GM12878 (cell line): ENCODE results near the gene MAPK8IP1. TPM values are rescaled to one million over a fixed set of nuclear protein-coding genes. Genes with fewer than 3 reads are reported as not detected.
A peak's percentile ranks its signal among the peaks of the same experiment; 100 is the strongest.

Source experiments
- ATAC-seq: fragments of 200-7000 bp; cut with Tn5 transposase; 3 replicates; pipeline ENCODE4 v1.9.1; 2020; ENCODE audit warnings: mild to moderate bottlenecking, moderate library complexity
- BruUV-seq: library from RNA; stranded (reverse); fragments of 400-500 nt; replicated peaks from 2 replicates; lab custom pipeline; 2021; lab: Mats Ljungman, UMichigan
- CTCF ChIA-PET: fragments of 300-600 bp; sonication (Branson Sonifier 250); formaldehyde crosslinking; extraction: SDS; loops from one replicate; lab custom pipeline; 2021; ENCODE audit warnings: inconsistent platforms; lab: Yijun Ruan, JAX
- POLR2A ChIA-PET: fragments of 350-600 bp; formaldehyde crosslinking; extraction: SDS; loops from one replicate; lab custom pipeline; 2021; ENCODE audit warnings: inconsistent platforms; lab: Charles Lee
- RAD21 ChIA-PET: fragments of 300-600 bp; sonication (Branson Sonifier 250); formaldehyde crosslinking; loops from one replicate; lab custom pipeline; 2023; ENCODE audit warnings: antibody characterized with exemption; ENCODE audit not compliant: unreplicated experiment; lab: Charles Lee
- SMC1A ChIA-PET: fragments of 300-600 bp; sonication (Branson Sonifier 250); formaldehyde crosslinking; loops from one replicate; lab custom pipeline; 2023; ENCODE audit not compliant: unreplicated experiment, uncharacterized antibody; lab: Charles Lee
- DNase-seq: peaks from one replicate; pipeline ENCODE4 v3.0.0-alpha.2; 2011; ENCODE audit warnings: low read depth, low spot score
- FAIRE-seq: peaks from 3 replicates; lab custom pipeline; 2011; peaks lifted over from hg19 to GRCh38; lab: Jason Lieb, UNC
- H2AFZ ChIP-seq: 2 replicates; pipeline ENCODE4 v1.6.0; 2011; ENCODE audit warnings: low read depth, low read length, control low read depth; ENCODE audit not compliant: control insufficient read depth
- H3K27ac ChIP-seq: 2 replicates; pipeline ENCODE4 v1.5.1; 2011; ENCODE audit warnings: control low read depth; ENCODE audit not compliant: control insufficient read depth, insufficient read depth
- H3K27me3 ChIP-seq, 2 experiments: replicated peaks in 1 of 2; 2 replicates each; pipeline versions ENCODE4 v1.6.0 to v1.6.1; 2011; ENCODE audit warnings: low read length in 1 of 2; ENCODE audit not compliant: control insufficient read depth in 2 of 2, insufficient read depth in 2 of 2
- H3K36me3 ChIP-seq, 2 experiments: 2 replicates each; pipeline ENCODE4 v1.5.1; 2011; ENCODE audit warnings: low read length in 1 of 2; ENCODE audit not compliant: control insufficient read depth in 2 of 2, insufficient read depth in 2 of 2
- H3K4me1 ChIP-seq: 2 replicates; pipeline ENCODE4 v1.6.1; 2011; ENCODE audit warnings: mild to moderate bottlenecking, low read length, moderate library complexity, mixed read lengths; ENCODE audit not compliant: control insufficient read depth, insufficient read depth
- H3K4me2 ChIP-seq: 2 replicates; pipeline ENCODE4 v1.6.0; 2011; ENCODE audit warnings: control low read depth; ENCODE audit not compliant: control insufficient read depth, insufficient read depth
- H3K4me3 ChIP-seq: fragments of 200-600 bp; sonication (generic); 2 replicates; pipeline ENCODE4 v1.5.1; 2016
- H3K79me2 ChIP-seq: 2 replicates; pipeline ENCODE4 v1.6.0; 2011; ENCODE audit warnings: low read length; ENCODE audit not compliant: control insufficient read depth, insufficient read depth
- H3K9ac ChIP-seq: 2 replicates; pipeline ENCODE4 v1.8.0; 2011; ENCODE audit warnings: low read length, control low read depth, mixed read lengths; ENCODE audit not compliant: control insufficient read depth, insufficient read depth
- H3K9me3 ChIP-seq: replicated peaks from 3 replicates; pipeline ENCODE4 v1.5.1; 2011; ENCODE audit warnings: mild to moderate bottlenecking, low read length; ENCODE audit not compliant: control insufficient read depth, insufficient read depth
- H4K20me1 ChIP-seq: 2 replicates; pipeline ENCODE4 v1.6.0; 2011; ENCODE audit not compliant: control insufficient read depth, insufficient read depth
- EP300 ChIP-seq, 2 experiments: fragments of 150-350 bp in 1 of 2; IDR thresholded peaks; 2 replicates each; pipeline ENCODE4 v1.6.1; 2011 to 2012; ENCODE audit warnings: low read depth in 2 of 2, low read length in 2 of 2, borderline replicate concordance in 1 of 2, improper control_type of control experiment in 1 of 2, inconsistent platforms in 1 of 2; ENCODE audit not compliant: control insufficient read depth in 1 of 2
- ETV6 ChIP-seq, 2 experiments: fragments of 450-650 bp in 1 of 2; IDR thresholded peaks in 1 of 2; conservative IDR thresholded peaks in 1 of 2; 2 replicates each; pipeline ENCODE4 v1.6.1; 2014; ENCODE audit warnings: antibody characterized with exemption in 1 of 2, borderline replicate concordance in 1 of 2, low read depth in 1 of 2, mild to moderate bottlenecking in 1 of 2, moderate library complexity in 1 of 2
- IKZF2 ChIP-seq, 2 experiments: fragments of 450-650 bp; IDR thresholded peaks; 2 replicates each; pipeline ENCODE4 v1.6.1; 2017; ENCODE audit warnings: mild to moderate bottlenecking in 2 of 2, moderate library complexity in 2 of 2
- MEF2B ChIP-seq: fragments of 450-650 bp; IDR thresholded peaks from 2 replicates; pipeline ENCODE4 v1.6.1; 2018; ENCODE audit warnings: mild to moderate bottlenecking, moderate library complexity; ENCODE audit not compliant: partially characterized antibody, poor library complexity, severe bottlenecking
- ZNF384 ChIP-seq: IDR thresholded peaks from 2 replicates; pipeline ENCODE4 v1.6.1; 2012; ENCODE audit warnings: low read depth, mild to moderate bottlenecking, low read length, improper control_type of control experiment, borderline replicate concordance
- WGBS: methylation state at CpG from one replicate; pipeline ENCODE4 v1.1.6; 2016; ENCODE audit warnings: low lambda C conversion rate; ENCODE audit not compliant: insufficient replicate concordance, insufficient coverage; ENCODE audit errors: missing lambda C conversion rate; 5-methylcytosine and 5-hydroxymethylcytosine counted together
- in situ Hi-C: fragments of 300-500 bp; cut with MboI; formaldehyde crosslinking; loops from 9 replicates; pipeline ENCODE4 v1.14.3; 2018; ENCODE audit warnings: mixed read lengths
- intact Hi-C: fragments of 100-400 bp; cut with micrococcal nuclease; formaldehyde crosslinking; loops from one replicate; pipeline ENCODE4 v1.14.2; 2022; ENCODE audit not compliant: unreplicated experiment
- polyA plus RNA-seq, 11 experiments: library from polyadenylated mRNA; depleted of rRNA in 4 of 11; unstranded in 6 of 11; stranded (reverse) in 5 of 11; fragments of >200 nt; fragmentation: Nextera tagmentation in 4 of 11; fragmentation: Illumina TruSeq in 1 of 11; extraction: Ambion mirVana in 4 of 11; extraction: Trizol in 1 of 11; gene quantifications; 1 replicate in 1 of 11; 2 replicates in 10 of 11; pipeline versions ENCODE4 v1.2.1 to v1.2.3, GENCODE V29; 2011 to 2016; ENCODE audit warnings: inconsistent platforms in 2 of 11, missing spikeins in 2 of 11, low read depth in 1 of 11
- total RNA-seq, 4 experiments: library from RNA; depleted of rRNA in 3 of 4; stranded (reverse); fragments of >200 nt in 3 of 4; fragmentation: Illumina TruSeq in 1 of 4; extraction: Trizol in 1 of 4; gene quantifications; 2 replicates each; pipeline versions ENCODE4 v1.2.1 to v1.2.3, GENCODE V29; 2013 to 2021
- TF ChIP-seq, protein P1 (sequence below): fragments of 450-650 bp; IDR thresholded peaks from 2 replicates; pipeline ENCODE4 v1.6.1; 2017; ENCODE audit warnings: low read depth, mild to moderate bottlenecking, moderate library complexity

Gene MAPK8IP1
- total and polyA plus RNA-seq, 10 of the 15 experiments (the other 5 are each of a cell fraction or from before 2014, with no cell fraction given): 0.04 to 0.44 (median 0.11) TPM; not detected in 2

GRCh38 chr11:45934580-45935318 lies 49.3 kb downstream of the MAPK8IP1 start (continued):
- no peak for TF ChIP-seq ETV6 (conservative IDR thresholded peaks at IDR 0.05 in 1 of 2, IDR thresholded peaks at IDR 0.05 in 1 of 2; ENCODE audit: borderline replicate concordance in 1 of 2, low read depth in 1 of 2)
- TF ChIP-seq, all 136 proteins: peak for 0

GRCh38 chr11:45935349-45936064 lies 50.1 kb downstream of the MAPK8IP1 start:
- TF ChIP-seq EP300 (IDR thresholded peaks at IDR 0.05; ENCODE audit: borderline replicate concordance in 1 of 2, control insufficient read depth in 1 of 2, low read depth in 2 of 2, low read length in 2 of 2): no peak
- TF ChIP-seq IKZF2 (IDR thresholded peaks at IDR 0.05): peak; percentile 12 to 23; a peak in 2 of 4 replicates
- TF ChIP-seq ZNF384: peak; percentile 60; the same call in 1 of the 2 replicates
- TF ChIP-seq MEF2B: peak; percentile 24
- TF ChIP-seq, protein P1, sequence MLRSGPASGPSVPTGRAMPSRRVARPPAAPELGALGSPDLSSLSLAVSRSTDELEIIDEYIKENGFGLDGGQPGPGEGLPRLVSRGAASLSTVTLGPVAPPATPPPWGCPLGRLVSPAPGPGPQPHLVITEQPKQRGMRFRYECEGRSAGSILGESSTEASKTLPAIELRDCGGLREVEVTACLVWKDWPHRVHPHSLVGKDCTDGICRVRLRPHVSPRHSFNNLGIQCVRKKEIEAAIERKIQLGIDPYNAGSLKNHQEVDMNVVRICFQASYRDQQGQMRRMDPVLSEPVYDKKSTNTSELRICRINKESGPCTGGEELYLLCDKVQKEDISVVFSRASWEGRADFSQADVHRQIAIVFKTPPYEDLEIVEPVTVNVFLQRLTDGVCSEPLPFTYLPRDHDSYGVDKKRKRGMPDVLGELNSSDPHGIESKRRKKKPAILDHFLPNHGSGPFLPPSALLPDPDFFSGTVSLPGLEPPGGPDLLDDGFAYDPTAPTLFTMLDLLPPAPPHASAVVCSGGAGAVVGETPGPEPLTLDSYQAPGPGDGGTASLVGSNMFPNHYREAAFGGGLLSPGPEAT: peak; percentile 35; the same call in 1 of the 2 replicates
- BruUV-seq: no TSS peak
- no peak overlapping the region for H2AFZ ChIP-seq
- peaks cover 3 to 12% of the 10 kb centered on the region in 2 experiments; a peak in 3 of 4 replicates for H3K36me3 ChIP-seq
- no peak overlapping the region for H3K4me2 ChIP-seq
- in situ Hi-C loops (no loop called here), intact Hi-C loops (no loop called here)
- FAIRE-seq: no peak
- H3K4me1 ChIP-seq: peaks cover 42% of the 10 kb centered on the region
- H3K4me3 ChIP-seq: no peak overlapping the region
- no peaks in the 10 kb centered on the region for H3K27me3 ChIP-seq
- H3K79me2 ChIP-seq: no peaks in the 10 kb centered on the region
- ChIA-PET POLR2A (interaction anchor here (0.6 to 1.3 kb wide), 11 partner anchors 10 to 878 kb away, joined by 3 to 8 read pairs (median 5); partner anchors contain the start of gene PEX16), RAD21 (interaction anchor here (0.6 to 0.9 kb wide), 2 partner anchors 14 to 71 kb away, joined by 3 to 4 read pairs; no protein-coding TSS in a partner anchor), CTCF (interaction anchor here (0.6 to 3.3 kb wide), 8 partner anchors 9 to 304 kb away, joined by 3 to 21 read pairs (median 4); no protein-coding TSS in a partner anchor), SMC1A (interaction anchor here (0.6 to 3.0 kb wide), 8 partner anchors 10 to 89 kb away, joined by 3 to 13 read pairs (median 3); partner anchors contain the start of gene PEX16)
- no peak overlapping the region for H3K9ac ChIP-seq
- H3K9me3 ChIP-seq: no peaks in the 10 kb centered on the region
- H4K20me1 ChIP-seq: peaks cover 6% of the 10 kb centered on the region
- ATAC-seq: no peak
- DNase-seq: no peak
- no peak overlapping the region for H3K27ac ChIP-seq
- 44% methylated on average over 8 of the region's 8 CpGs for WGBS
